Mammary epithelial cell (primary cell): ENCODE data around the gene AOAH.

ENCODE experiments used
- EZH2 ChIP-seq: IDR thresholded peaks from 2 replicates; pipeline ENCODE4 v1.6.1; 2012; ENCODE audit warnings: low read length, inconsistent platforms, borderline replicate concordance
- TF ChIP-seq, protein P1 (sequence below), 2 donors: IDR thresholded peaks in 1 of 2; conservative IDR thresholded peaks in 1 of 2; 2 replicates each; pipeline ENCODE4 v1.5.1; 2011 to 2012; ENCODE audit warnings: inconsistent platforms in 2 of 2, low read length in 2 of 2, mild to moderate bottlenecking in 2 of 2, control low read depth in 1 of 2, low read depth in 1 of 2; ENCODE audit not compliant: insufficient read depth in 1 of 2; ENCODE audit errors: extremely low read depth in 1 of 2

DNA sequence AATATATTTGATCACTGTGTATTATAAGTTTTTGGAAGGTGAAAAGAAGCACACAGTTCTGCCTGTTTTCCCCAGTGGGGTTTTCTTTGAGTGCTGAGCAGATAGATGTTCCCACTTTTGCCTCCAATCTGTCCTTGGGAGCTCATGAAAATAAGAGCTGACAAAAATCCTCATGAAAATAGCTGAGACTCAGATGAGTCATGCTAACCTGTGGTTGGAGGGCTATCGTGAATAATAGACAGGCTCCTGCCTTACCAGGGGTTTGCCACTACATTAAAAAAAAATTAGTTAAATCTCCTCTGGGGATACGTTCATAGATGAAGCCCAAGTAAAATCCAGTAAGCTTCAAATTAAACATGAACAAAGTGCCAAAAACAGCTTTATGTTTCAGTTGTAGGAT, 10.9 kb upstream of the AOAH start:
- TF ChIP-seq, protein P1, sequence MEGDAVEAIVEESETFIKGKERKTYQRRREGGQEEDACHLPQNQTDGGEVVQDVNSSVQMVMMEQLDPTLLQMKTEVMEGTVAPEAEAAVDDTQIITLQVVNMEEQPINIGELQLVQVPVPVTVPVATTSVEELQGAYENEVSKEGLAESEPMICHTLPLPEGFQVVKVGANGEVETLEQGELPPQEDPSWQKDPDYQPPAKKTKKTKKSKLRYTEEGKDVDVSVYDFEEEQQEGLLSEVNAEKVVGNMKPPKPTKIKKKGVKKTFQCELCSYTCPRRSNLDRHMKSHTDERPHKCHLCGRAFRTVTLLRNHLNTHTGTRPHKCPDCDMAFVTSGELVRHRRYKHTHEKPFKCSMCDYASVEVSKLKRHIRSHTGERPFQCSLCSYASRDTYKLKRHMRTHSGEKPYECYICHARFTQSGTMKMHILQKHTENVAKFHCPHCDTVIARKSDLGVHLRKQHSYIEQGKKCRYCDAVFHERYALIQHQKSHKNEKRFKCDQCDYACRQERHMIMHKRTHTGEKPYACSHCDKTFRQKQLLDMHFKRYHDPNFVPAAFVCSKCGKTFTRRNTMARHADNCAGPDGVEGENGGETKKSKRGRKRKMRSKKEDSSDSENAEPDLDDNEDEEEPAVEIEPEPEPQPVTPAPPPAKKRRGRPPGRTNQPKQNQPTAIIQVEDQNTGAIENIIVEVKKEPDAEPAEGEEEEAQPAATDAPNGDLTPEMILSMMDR (conservative IDR thresholded peaks at IDR 0.05 in 1 of 2, IDR thresholded peaks at IDR 0.05 in 1 of 2; ENCODE audit: extremely low read depth in 1 of 2, insufficient read depth in 1 of 2, low read depth in 1 of 2, low read length in 2 of 2) = no peak
- no peak for TF ChIP-seq EZH2
